ENCODE data around the gene RINL.
"Not testable (repeated sequence)": the region's sequence is repeated elsewhere in the genome, so short reads cannot be mapped to it uniquely, and the experiment has no call there.

The RINL gene

GRCh38 chr19:38905620-38906019 is 27.5 kb upstream of the RINL start:
- no peak for DNase-seq (ENCODE audit: low read depth in 3 of 3)

GRCh38 chr19:38904581-38905539 is 26.8 kb upstream of the RINL start:
- DNase-seq (ENCODE audit: low read depth in 3 of 3): no peak

- no peak for DNase-seq (ENCODE audit: low read depth in 3 of 3)
These were observed 23.6 kb upstream of the RINL start for GRCh38 chr19:38901683-38902082.

- no peak for DNase-seq (ENCODE audit: low read depth in 3 of 3)
These were observed 22.7 kb upstream of the RINL start for GRCh38 chr19:38900743-38901190.

GRCh38 chr19:38900202-38900629 is 22.1 kb upstream of the RINL start:
- DNase-seq (ENCODE audit: low read depth in 3 of 3): no peak

- DNase-seq (ENCODE audit: low read depth in 3 of 3): peak; percentile 98 to 100 (median 99)
These were observed 21.5 kb upstream of the RINL start, which contains the start of the genes NFKBIB and SIRT2 for GRCh38 chr19:38899447-38900201. Gene NFKBIB, plus strand, starts transcription at chr19:38899969. Its CDS starts 64 bp downstream, at chr19:38900033. Gene SIRT2, minus strand, starts transcription at chr19:38899618. Its CDS starts 97 bp downstream, at chr19:38899521.

GRCh38 chr19:38898788-38899446 is 20.8 kb upstream of the RINL start:
- no peak for DNase-seq (ENCODE audit: low read depth in 3 of 3)

- no peak for DNase-seq (ENCODE audit: low read depth in 3 of 3)
These were observed 16.9 kb upstream of the RINL start for GRCh38 chr19:38894968-38895367.

- no peak for DNase-seq (ENCODE audit: low read depth in 3 of 3)
These were observed 15.3 kb upstream of the RINL start for GRCh38 chr19:38893341-38893771.

- DNase-seq (ENCODE audit: low read depth in 3 of 3): no peak
These were observed 14.8 kb upstream of the RINL start for GRCh38 chr19:38892841-38893240.

- DNase-seq (ENCODE audit: low read depth in 3 of 3): no peak
These were observed 13.7 kb upstream of the RINL start for GRCh38 chr19:38891771-38892170.

- DNase-seq (ENCODE audit: low read depth in 3 of 3): no peak
These were observed 12.6 kb upstream of the RINL start for GRCh38 chr19:38890686-38891085.

- DNase-seq (ENCODE audit: low read depth in 3 of 3): no peak
These were observed 11.7 kb upstream of the RINL start for GRCh38 chr19:38889803-38890202.

- DNase-seq (ENCODE audit: low read depth in 3 of 3): no peak
These were observed 10.8 kb upstream of the RINL start for GRCh38 chr19:38888876-38889275.

- not testable (repeated sequence) for DNase-seq (ENCODE audit: low read depth in 3 of 3)
These were observed 6.6 kb upstream of the RINL start for GRCh38 chr19:38884691-38885090.

- no peak for DNase-seq (ENCODE audit: low read depth in 3 of 3)
These were observed 5.2 kb upstream of the RINL start for GRCh38 chr19:38883286-38883685.

- DNase-seq (ENCODE audit: low read depth in 3 of 3): no peak
These were observed 3.0 kb upstream of the RINL start for GRCh38 chr19:38880882-38881609.

GRCh38 chr19:38880076-38880881 is 2.2 kb upstream of the RINL start:
- DNase-seq (ENCODE audit: low read depth in 3 of 3): no peak

GRCh38 chr19:38879400-38879751 is 1.3 kb upstream of the RINL start:
- DNase-seq (ENCODE audit: low read depth in 3 of 3): no peak
